DMS 273 (cell line): Measurements from ENCODE around the gene PTPN9.
"Not testable (repeated sequence)": the region's sequence is repeated elsewhere in the genome, so short reads cannot be mapped to it uniquely, and the experiment has no call there.

Experiments used
- DNase-seq: peaks from one replicate; lab custom pipeline; 2025; ENCODE audit not compliant: unreplicated experiment; lab: John Stamatoyannopoulos, UW

The PTPN9 gene

GRCh38 chr15:75583701-75584100 is 4.6 kb upstream of the PTPN9 start:
- no peak for DNase-seq

GRCh38 chr15:75582943-75583342 is 3.8 kb upstream of the PTPN9 start:
- DNase-seq = not testable (repeated sequence)

- DNase-seq = peak; percentile 56
Observed at GRCh38 chr15:75578173-75578947, 755 bp downstream of the PTPN9 start.

DNA sequence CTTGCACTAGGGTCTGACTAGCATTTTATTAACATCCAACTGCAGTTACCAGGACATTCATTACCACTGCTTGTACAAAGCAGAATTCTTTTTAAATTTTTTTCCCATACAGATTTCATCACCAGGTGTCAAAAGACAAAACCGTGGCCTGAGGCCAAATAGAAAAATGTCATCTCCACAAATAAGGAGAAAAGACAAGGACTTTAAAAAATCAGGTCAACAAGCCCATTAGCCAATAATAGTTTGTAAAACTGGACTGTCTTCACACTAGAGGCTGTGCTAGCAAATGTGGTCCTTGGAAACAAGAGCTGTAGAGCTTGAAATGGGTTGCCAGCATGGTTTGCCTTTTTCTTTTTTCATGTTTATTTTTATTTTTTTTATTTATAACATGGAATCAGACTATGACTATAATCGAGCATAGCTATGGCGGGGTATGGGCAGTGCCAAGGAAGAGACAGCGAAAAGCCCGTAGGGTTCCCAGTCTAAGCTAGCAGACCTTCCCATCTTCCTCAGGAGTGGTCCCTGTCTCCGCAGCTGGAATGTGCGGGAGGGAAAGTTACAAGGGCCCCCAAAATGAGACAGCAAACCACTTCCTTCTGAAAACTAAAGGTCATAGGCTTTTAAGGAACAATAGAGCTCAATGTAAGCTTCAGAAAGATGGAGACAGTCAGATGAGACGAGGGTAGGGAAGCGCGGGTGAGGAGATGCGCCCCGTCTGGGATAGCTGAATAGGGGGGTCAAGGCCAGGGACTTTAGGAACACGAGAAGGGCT is 1.5 kb downstream of the PTPN9 start:
- peak; percentile 31 for DNase-seq

- no peak for DNase-seq
Observed at GRCh38 chr15:75573648-75574384, 5.3 kb downstream of the PTPN9 start.

DNA sequence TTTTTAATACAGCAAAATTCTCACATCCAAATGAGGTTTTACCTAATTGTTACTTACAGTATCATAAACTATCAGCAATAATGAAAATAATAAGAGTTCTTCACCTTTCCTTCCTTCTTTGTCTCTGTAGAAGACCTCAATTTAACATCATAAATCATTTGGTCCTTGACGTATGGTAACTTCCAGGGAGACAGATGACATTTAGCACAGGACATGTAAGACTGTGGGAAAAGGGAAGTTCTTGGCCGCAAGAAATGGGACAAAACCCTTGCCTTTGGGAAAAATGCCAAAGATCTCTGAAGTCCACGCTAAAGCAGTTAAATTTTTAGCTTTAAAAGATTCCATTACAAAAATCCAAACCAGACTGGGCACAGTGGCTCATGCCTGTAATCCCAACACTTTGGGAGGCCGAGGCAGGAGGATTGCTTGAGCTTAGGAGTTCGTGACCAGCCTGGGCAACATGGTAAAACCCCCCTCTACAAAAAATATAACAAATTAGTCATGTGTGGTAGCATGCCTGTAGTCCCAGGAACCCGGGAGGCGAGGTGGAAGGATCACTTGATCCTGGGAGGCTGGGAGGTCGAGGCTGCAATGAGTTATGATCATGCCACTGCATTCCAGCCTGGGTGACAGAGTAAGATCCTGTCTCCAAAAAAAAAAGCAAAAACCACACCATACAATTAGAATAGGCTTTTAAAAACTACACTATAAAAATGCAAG is 8.8 kb downstream of the PTPN9 start:
- DNase-seq = no peak

DNA sequence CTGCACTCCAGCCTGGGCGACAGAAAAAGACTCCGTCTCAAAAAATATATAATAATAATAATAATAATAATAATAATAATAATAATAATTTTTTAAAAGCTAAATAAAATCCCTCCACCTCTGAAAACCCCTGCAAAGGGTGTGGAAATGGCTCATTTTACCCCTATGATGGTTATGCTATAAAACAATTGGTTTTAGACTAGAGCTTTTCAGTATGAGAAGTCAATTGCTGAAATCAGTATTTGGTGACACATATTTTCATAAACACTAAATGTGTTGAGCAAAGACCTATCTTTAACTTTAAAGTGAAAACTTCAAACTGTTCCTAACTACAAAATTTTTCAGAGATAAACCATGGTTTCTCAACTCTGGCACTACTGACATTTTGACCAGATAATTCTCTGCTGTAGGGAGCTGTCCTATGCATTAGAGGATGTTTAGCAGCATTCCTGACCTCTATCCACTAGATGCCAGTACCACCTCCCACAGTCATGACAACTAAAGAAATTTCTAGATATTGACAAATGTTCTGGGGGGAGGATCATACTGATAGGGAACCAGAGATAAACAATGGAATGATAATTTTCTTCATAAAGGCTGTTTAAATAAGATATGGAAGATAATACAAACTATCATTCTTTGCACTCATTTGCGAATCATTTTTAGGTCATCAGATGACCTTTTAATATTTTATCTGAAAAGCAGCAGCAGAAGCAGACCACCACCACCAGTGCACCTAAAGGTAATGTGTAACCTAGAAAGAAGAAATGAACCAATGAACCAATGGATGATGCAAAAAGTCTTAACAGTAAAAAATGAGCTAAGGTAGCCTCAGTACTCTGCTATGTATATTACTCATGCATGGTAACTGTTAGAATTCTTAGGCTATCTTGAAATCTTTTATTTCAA is 13.8 kb downstream of the PTPN9 start:
- no peak for DNase-seq

- DNase-seq = no peak
Observed at GRCh38 chr15:75561888-75562287, 17.2 kb downstream of the PTPN9 start.

DNA sequence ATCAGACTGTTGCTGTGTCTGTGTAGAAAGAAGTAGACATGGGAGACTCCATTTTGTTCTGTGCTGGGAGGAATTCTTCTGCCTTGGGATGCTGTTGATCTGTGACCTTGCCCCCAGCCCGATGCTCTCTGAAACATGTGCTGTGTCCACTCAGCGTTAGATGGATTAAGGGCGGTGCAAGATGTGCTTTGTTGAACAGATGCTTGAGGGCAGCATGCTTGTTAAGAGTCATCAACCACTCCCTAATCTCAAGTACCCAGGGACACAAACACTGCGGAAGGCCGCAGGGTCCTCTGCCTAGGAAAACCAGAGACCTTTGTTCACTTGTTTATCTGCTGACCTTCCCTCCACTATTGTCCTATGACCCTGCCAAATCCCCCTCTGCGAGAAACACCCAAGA is 19.8 kb downstream of the PTPN9 start:
- not testable (repeated sequence) for DNase-seq

DNA sequence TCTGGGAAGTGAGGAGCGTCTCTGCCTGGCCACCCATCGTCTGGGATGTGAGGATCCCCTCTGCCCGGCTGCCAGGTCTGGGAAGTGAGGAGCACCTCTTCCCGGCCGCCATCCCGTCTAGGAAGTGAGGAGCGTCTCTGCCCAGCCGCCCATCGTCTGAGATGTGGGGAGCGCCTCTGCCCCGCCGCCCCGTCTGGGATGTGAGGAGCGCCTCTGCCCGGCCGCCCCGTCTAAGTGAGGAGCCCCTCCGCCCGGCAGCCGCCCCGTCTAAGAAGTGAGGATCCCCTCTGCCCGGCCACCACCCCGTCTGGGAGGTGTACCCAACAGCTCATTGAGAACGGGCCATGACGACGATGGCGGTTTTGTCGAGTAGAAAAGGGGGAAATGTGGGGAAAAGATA is 20.2 kb downstream of the PTPN9 start:
- DNase-seq = not testable (repeated sequence)

GRCh38 chr15:75554717-75555116 is 24.4 kb downstream of the PTPN9 start:
- peak; percentile 91 for DNase-seq

- no peak for DNase-seq
Observed at GRCh38 chr15:75553659-75554058, 25.5 kb downstream of the PTPN9 start.

GRCh38 chr15:75551091-75551490 is 28.0 kb downstream of the PTPN9 start:
- DNase-seq = no peak

GRCh38 chr15:75545064-75545463 is 34.1 kb downstream of the PTPN9 start:
- no peak for DNase-seq

GRCh38 chr15:75544359-75544758 is 34.8 kb downstream of the PTPN9 start:
- DNase-seq = peak; percentile 6

GRCh38 chr15:75542949-75543545 is 36.1 kb downstream of the PTPN9 start:
- not testable (repeated sequence) for DNase-seq

DNA sequence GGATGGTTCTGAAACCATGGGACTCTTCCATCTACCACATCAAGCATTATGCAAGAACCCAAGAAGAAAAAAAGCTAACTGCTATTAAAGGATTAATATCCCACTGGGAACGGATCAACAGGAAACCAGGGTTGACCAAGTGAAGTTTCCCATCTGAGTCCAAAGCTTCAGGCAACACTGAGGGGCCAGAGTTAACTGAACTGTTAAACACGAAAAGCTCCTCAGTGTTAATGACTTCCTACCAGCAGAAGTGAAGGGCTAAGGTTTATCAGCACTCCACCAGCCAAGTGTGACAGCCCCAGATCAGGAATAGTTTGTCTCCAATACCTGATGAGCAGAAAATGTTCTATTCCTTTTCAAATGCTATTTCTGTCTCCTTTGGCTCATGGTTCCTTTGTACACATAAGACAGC is 36.7 kb downstream of the PTPN9 start:
- no peak for DNase-seq

- no peak for DNase-seq
Observed at GRCh38 chr15:75538376-75538775, 40.7 kb downstream of the PTPN9 start.

GRCh38 chr15:75533945-75534344 is 45.2 kb downstream of the PTPN9 start:
- no peak for DNase-seq
